Fibroblast of peridontal ligament (primary cell): ENCODE measurements around the gene HHAT.

Experiments
- DNase-seq: peaks from one replicate; pipeline ENCODE4 v3.0.0-alpha.2; 2010; ENCODE audit errors: extremely low read depth

HHAT gene

DNA sequence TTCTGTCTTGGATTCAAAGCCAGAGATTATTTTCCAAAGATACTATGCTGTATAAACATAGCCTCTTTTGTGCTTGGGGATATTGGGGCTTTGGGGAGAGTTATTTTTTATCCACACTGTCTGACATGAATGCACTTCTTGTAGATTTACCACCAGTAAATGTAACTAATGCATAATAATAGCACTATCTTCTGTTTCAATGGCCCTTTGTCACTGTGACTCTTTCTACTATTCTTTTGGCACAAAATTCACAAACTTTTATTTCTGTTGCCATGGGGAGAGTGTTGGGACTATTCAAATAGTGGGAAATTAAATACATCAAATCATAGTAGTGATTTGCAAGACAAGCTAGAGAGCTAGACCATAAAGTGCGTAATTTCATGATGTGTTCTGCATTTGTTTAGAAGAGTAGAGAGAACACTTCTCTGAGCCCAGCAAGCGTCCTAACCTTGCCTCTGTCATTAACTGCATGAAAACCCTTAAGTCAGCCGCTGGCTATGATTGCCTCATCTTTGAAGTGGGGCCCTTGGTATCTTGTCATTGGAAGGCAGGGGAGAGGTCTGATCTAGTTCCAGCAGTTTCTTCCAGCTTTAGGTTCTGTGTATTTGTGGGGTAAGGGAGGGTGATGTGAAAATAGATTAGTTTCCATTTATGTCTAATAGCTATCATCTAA is 154.4 kb downstream of the HHAT start:
- DNase-seq, result no peak

DNA sequence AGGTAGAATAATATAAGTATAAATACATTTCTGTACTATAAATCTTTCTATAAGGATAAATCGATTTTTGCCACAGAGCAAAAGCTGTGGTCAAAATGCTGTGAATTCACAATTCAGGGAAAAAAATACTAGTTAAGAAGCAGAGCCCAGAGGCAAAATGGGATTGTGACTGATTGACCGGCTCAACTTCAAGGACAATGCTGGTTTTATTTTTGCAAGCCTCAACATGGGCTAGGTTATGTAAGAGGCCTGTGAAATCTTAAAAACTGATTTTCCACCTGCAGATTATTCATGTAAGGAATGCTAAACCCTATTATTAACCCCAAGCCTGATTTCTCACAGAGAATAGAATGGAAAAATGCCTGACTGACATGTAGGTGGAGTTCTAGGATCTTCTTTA is 155.1 kb downstream of the HHAT start:
- no peak for DNase-seq

DNA sequence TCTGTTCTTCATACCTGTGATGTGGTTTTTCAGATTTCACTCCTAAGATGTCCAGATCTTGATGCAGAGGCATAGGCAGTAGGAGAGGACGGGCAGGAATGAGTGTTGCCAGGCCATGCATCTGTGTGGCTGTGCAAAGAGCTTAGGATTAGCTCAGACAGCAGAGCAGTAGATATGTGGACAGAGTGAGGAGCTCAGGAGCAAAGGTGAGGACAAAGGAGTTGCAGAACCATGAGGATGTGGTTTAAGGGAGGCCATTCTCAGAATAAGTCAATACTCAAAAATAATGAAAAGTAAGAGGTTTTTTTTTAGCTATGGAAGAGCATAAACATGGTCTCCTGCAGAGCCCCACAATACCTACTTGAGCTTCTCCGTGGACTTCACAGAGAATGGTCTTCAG is 158.3 kb downstream of the HHAT start:
- no peak for DNase-seq

DNA sequence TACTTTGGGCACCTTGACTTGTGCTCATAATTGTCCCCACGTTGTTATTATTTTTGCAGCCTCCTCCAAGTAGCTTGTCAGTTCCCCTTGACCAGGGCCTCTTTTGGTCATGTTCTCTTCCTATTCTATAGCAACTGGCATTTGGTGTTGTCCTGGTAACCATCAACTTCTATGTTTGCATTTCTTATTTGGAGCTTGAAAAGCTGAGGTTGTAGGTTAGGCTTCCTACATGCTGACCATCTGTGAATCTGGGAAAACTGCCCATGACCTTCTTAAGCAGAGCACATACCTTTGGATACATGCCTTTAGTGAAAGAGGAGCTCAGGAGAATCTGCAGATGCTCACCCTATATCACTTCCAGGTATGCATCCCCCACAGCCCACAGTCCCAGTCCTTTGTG is 160.8 kb downstream of the HHAT start:
- peak; percentile 5 for DNase-seq

DNA sequence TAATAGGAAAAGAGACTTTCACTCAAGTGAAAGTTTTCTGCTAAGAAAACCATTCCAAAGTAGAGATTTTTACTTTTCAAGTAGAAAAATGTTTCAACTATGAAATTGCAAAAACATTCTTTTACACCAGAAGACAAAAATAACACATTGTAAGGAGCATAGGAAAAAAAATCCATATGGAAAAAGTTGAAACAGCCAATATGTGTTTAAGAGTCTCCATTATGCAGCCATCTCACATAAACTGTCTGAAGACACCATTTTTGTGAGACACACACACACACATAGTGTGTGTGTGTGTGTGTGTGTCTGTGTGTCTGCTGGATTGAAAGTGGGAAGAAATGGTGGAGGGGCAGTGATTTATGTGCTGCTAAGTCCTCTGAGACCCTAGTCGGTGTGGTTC is 162.1 kb downstream of the HHAT start:
- no peak for DNase-seq

DNA sequence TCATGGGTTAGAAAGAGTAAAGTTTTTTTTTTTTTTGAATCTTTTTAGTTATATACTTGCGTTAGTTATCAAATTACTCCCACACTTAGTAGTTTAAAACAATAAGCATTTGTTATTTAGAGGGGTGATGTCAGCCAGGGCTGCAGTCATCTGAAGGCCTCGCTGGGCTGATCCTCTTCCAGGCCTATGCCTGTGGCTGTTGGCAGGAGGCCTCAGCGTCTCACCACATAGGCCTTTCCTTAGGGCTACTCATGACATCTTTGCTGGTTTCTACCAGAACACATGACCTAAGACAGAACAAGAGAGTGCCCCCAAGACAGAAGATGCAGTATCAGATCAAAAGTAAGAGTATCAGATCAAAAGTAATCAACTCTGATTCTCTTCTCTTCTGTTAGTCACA is 167.4 kb downstream of the HHAT start:
- peak; percentile 82 for DNase-seq

DNA sequence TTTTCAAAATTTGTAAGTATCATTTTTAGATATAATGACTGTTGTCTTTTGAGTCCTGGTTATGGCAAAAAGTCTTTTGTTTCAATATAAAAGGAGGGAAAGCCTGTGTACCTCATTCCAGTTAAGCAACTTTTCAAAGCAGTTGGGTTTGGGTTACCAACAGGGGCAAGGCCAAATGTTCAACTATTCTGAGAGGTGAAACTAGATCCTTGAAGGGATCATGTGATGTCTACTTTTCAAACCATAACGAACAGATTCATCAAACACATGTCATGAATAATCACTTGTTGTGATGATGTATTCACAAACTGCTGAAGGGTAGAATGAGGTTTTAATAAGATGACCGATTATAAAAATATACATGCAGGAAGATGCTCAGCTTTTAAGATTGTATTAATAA is 171.3 kb downstream of the HHAT start:
- DNase-seq, result peak; percentile 5

DNA sequence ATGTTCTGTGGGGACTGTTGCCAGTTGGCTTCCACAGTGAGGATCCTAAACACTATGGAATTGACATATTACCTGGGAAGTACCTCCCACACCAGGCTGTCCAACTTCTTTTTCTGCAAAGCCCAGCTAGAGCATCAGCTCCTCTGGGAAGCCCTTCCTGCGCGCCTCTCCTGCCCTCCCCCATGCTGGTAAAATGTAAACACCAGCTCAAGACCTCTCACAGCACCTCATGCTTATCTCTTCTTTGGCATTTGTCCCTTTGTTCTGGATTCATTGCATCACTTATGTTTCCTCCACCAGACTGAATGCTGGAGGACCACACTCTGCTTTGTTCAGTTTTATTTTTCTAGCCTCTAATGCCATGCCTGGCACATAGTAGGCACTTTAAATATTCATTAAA is 172.1 kb downstream of the HHAT start:
- DNase-seq, result no peak

DNA sequence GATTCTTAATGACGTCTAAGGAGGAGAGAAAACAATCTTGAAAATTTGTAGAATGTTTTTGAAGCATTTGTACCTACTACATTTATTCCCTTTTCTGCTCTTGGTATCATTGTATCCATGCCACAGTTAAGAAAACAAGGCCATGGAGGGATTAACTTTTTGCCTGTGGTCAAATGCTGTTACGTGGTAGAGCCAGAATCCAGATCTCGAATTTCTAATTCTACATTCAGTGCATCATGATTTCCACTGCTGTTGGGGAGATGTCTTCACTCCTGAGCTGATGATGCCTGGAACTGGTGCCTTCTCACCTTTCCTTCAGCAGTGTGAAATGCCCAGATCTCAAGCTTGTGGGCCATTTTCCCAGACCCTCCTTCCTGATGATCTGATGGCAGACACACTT is 175.6 kb downstream of the HHAT start:
- no peak for DNase-seq

DNA sequence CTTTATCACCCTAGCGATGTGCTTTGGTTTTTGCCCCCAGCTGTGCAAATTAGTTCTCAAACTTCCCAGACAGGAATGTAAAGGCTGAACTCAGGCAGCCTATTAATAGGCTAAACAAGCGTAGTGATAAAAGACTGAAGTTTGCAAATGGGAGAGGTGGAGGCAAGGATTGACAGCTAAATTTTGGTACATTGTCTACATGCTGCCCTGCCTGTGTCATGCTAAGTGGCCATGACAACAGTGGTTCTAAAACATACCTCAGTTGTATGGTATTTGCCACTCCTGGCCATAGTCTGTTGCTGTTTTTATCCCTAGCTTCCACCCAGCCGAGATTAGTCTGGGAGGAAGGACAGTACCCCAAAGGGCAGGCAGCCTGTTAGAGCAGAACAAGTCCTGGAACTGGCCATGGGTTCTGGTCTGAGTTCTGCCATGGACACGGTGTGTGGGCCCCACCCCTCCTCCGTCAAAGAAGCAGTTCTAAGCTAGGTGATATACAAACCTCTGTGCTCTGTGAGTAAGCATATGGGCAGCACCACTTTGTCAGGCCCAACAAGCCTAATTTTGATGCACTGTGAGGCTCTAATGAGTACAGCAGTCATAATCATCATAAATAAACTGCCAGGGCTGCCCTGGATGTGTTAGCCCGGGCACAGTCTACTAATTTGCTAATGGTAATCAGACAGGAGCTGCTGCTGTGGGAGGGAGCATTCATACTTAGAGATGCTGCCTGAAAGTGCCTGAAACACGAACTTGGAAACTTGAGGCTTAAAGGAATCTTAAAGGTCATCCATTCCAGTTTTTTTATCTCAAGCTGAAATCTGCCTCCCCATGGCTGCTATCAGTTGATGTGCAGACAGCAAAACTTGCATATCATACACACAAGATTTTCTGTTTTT is 177.1 kb downstream of the HHAT start:
- no peak for DNase-seq

DNA sequence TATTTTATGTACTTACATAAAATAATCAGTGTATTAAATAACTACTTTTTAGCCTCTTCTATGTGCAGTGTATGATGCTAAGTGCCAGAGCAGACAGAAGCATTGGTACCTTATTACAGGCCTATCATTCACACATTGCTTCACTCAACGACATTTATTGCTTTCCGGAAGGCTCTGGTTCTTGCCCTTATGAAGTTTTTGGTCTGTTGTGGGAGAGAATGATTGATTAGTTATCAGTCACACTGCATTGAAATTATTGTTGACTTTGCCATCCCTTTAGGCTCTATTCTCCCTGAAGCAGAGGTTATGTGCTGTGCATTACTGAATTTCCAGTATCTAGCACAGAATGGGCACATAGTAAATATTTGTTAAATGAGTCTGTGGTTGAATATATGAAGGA is 178.0 kb downstream of the HHAT start:
- no peak for DNase-seq

DNA sequence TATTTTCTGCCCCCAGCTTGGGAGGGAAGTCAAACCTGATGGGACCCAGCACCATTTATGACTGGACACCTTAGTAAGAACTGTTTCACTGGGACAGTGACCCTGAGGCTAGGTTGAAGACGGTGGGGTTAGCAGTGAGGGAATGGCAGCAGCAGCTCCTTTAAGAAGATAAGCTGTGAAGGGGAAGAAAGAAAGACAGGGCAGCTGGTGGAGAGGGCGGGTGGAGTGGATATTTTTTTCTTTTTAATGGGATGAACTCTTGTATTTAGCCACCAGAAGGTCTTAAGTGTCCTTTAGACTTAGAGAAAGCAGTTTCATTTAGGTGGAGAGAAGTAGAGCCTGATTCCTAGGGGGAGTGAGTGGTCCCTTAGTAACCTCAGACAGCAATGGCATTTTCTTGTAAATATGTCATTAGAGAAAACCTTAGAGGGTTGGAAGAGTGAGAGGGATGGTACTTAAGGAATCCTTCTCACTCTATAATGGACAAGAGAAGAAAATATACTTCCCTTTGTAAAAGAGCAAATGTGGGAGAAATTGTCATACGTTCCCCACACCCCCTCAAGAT is 187.5 kb downstream of the HHAT start:
- no peak for DNase-seq

DNA sequence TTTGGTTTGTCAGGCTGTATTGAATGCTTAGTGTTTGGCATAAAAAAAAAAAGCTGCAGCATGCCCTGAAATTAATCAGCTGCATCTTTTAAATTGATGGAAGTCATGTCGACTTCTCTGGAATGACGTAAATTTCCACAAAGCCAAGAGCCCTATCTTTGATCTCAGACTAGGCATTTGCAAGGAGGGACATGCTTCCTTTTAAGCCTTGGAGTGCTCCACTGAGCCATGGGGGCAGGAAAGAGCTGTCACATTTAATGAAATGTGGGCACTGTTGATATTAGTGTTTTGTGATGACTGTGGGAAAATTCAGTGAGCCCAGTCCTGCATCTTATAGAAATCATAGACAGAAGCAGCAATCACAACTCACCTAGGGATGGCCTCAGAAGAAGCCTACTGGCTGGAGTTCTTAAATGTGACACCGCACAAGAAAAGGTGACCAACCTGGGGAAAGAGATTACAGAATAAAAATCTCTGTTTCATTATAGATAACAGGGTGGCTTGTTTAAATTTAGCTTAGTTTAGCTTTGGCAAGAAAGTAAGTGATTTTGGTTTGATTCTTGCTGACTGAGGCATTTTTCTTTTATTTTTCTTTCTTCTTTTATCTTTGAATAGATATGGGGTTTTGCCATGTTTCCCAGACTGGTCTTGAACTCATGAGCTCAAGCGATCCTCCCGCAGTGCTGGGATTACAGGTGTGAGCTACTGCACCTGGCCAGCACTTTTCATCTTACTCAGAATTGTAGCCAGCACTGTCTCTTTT is 188.2 kb downstream of the HHAT start:
- no peak for DNase-seq

DNA sequence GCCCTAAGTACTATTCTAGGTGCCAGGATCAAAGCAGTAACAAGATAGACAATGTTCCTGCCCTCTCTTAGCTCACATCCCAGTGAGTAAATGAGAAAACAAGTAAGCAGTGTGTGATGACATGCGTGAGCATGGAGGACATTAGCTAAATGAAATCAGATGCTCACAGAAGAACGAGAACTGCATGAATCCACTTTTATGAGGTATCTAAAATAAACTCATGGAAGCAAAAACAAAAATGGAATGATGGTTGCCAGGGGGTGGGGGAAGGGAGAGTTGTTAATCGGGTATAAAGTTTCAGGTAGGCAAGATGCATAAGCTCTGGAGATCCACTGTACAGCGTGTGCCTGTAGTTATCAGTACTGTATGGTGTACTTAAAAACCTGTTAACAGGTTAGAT is 195.1 kb downstream of the HHAT start:
- no peak for DNase-seq

DNA sequence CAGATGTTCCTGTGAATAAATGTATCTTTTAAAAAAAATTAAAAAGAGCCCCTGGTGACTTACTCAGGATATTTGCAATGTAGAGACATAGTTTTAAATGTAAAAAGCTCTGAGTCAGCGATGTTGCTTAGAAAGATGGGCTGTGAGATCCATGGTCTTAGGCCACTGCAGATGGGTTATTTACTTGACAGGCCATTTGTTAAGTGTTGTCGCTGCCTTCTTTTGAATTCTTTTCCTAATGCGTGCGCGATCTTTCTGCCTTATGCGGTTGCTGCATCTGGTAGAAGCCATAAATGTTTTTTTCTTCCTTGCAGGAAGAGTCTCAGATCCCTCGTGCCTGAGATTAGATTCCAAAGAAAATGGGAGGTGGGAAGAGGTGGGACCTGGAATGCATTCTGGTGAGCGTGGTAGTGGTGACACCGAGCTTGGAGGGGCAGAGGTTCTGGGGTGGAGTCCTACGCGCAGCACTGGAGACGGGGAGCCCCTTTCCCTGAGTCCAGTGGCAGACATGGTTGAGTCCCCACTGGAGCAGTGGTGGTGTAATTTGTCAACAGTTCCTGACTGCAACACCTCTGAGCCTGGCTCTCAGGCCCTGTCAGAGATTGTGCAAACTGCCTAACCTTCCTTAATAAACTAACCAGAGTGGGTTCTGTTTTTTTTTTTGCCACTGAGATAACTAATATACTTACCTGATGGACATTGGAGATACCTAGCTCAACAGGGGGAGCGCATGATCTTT is 197.2 kb downstream of the HHAT start:
- no peak for DNase-seq

DNA sequence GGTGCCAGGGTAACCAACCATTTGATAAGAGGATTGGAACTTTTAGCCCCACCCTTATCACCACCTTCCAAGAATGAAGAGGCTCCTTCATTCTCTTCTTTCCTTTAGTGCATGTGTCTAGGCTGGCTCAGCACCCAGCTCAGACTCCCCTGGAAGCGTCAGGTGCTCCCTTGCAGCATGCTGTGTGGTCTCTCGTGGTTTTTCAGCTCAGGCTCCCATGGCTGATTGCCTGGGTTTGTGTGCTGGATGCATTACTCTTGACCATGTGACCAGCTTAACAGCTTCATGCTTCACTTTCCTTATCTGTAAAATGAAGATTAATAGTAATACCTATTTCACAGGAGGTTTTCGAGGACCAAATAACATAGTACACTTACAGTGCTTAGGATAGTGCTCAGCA is 198.4 kb downstream of the HHAT start:
- DNase-seq, result no peak

DNA sequence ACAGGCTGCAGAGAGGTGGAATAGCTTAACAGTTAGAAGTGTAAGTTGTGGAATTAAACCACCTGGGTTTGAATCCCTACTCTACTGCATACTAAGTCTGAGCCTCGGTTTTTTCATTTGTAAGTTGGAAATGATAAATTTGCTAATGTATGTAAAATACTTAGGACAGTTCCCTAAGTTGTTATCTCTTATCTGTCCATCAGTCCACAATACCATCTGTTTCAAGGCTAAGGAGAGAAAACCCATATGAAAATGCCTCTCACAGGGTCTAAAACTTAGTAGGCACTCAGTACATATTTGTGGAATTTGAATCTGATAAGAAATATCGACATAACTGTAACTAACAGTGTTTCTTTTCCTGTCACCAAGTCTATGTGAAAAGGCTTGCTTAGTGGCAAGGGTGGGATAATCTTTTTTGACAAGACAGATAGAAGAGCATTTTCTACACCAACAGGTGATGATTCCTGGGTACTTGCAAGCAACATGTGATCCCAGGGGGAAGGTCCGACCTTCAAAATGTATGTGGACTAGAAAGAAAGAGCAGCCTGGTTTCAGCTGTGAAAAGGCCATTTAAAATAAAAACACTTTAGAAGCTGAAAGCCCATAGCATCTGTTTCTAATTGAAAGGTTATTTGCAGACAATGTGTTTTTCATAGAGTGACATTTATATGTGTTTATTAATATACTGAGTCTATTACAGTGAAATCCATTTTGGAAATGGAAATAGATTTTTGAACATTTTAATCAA is 202.9 kb downstream of the HHAT start:
- DNase-seq, result peak; percentile 13

DNA sequence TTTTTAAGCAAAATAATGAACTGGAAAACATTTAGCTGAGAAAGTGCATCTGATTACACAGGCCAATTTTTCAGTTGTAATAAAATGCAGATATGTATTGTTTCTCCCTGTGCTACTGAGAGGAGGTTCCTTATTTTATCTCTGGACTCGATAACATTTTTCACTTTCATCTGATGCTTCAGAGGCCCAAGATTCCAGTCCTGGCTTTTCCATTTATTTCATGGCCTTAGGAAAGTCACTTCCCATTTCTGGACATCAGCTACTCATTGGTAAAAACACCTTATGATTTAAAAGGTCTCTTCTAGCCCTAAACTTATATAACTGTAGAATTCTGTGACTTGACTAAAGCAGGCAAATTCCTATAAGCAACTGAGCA is 203.5 kb downstream of the HHAT start:
- DNase-seq, result no peak

DNA sequence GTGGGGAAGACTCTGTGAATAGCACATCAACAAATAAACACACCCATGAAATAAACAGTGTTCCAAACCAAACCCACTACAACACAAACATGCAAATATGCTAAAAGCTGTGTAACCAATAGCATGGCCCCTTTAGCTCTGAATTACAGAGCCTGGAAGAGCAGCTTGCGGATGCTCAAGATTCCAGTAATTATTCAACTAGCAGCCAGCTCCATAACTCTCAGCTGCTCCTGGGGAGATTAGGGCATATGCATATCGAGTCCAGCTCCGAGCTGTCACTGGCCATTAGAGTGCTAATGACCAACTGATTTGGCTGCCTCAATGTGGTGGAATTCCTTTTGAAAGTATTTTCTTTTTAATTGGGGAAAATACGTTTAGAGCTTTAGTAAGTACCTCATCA is 207.1 kb downstream of the HHAT start:
- no peak for DNase-seq

DNA sequence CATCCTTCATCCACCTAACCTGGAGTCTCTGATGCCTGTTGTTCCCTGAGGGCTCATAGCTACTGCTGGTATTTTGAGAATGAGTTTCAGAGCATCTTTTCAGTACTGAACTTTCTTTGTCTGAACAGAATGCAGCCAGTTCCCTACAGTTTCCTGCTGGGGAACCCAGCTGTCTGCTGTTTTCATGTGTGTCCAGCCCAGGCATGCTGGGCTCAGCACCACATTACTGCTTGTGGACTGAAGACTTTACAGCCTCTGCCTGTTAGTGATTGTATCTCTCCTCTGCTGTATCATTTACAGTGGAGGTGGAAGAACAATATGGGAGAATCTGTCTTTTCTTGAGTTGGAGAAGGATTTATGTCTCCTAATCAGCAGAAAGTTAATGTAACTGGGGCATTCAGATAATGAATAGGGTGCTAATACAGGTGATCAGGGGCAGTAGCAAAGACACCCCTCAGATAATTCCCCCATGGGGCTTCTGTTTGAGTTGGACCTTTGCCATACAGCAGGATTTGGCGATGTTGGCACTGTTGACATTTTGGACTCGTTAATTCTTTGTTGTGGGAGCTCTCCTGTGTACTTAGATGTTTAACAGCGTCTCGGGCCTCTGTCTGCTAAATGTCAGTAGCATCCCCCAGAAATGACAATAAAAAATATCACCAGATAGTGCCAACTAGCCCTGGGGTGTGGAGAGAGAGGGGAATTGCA is 207.7 kb downstream of the HHAT start:
- no peak for DNase-seq
